ENCODE measurements around the gene G0S2. TPM values are rescaled to one million over a fixed set of nuclear protein-coding genes. Genes with fewer than 3 reads are reported as not detected.

Gene G0S2
- polyA plus RNA-seq, 1 donor (not counting 4 experiments of a cell fraction or from before 2014, with no cell fraction given) = 46.2 TPM

- Histone ChIP-seq H3K9me3 (ENCODE audit: control insufficient read depth, low read depth, low read length) (no peaks in the 10 kb centered on the region), H3K4me3 (ENCODE audit: control insufficient read depth in 2 of 3, extremely low read depth in 1 of 3, insufficient read depth in 2 of 3, low read depth in 1 of 3, low read length in 3 of 3) (peak overlapping the region; percentile 71 to 97 (median 97)), H3K79me2 (ENCODE audit: control insufficient read depth, insufficient read depth, low read length) (peaks cover 91% of the 10 kb centered on the region), H3K4me1 (ENCODE audit: control insufficient read depth, extremely low read depth, insufficient read depth, low read length) (peaks cover 64% of the 10 kb centered on the region), H3K36me3 (ENCODE audit: control insufficient read depth in 2 of 2, extremely low read depth in 1 of 2, insufficient read depth in 2 of 2, low read length in 2 of 2) (peaks cover 50 to 77% of the 10 kb centered on the region in 2 experiments), H3K4me2 (ENCODE audit: control insufficient read depth, extremely low read depth, insufficient read depth, low read depth, low read length) (peak overlapping the region; percentile 99), H3K9ac (ENCODE audit: control insufficient read depth, extremely low read depth, insufficient read depth, low read length) (peak overlapping the region; percentile 99), H2AFZ (ENCODE audit: control insufficient read depth, low read length) (no peak overlapping the region), H4K20me1 (ENCODE audit: control insufficient read depth, extremely low read depth, insufficient read depth, low read length) (peaks cover 68% of the 10 kb centered on the region), H3K27ac (ENCODE audit: control insufficient read depth, insufficient read depth, low read length) (peak overlapping the region; percentile 100), H3K9me1 (ENCODE audit: control insufficient read depth, extremely low read depth, insufficient read depth, low read length) (no peaks in the 10 kb centered on the region), H3K27me3 (ENCODE audit: control insufficient read depth, extremely low read depth, insufficient read depth, low read length) (no peaks in the 10 kb centered on the region)
- TF ChIP-seq CTCF (optimal IDR thresholded peaks at IDR 0.05 in 1 of 3, IDR thresholded peaks at IDR 0.05 in 1 of 3, conservative IDR thresholded peaks at IDR 0.05 in 1 of 3; ENCODE audit: extremely low read depth in 1 of 3, insufficient read depth in 2 of 3, low read length in 3 of 3) (no peak), EZH2 (IDR thresholded peaks at IDR 0.05; ENCODE audit: low read length) (no peak)
- DNase-seq (ENCODE audit: low read depth, low spot score) (peak; percentile 15), FAIRE-seq (no peak)
- dilution Hi-C loops (cut with MboI; ENCODE audit: extremely low pct_ligation_motif_present, low sequenced_read_pairs) = no loop called here
These were observed 26.9 kb upstream of the G0S2 start for GRCh38 chr1:209648346-209648745.

GRCh38 chr1:209648931-209649776 is 26.1 kb upstream of the G0S2 start:
- H3K4me1 ChIP-seq (ENCODE audit: control insufficient read depth, extremely low read depth, insufficient read depth, low read length) = peaks cover 66% of the 10 kb centered on the region
- TF ChIP-seq CTCF (optimal IDR thresholded peaks at IDR 0.05 in 1 of 3, IDR thresholded peaks at IDR 0.05 in 1 of 3, conservative IDR thresholded peaks at IDR 0.05 in 1 of 3; ENCODE audit: extremely low read depth in 1 of 3, insufficient read depth in 2 of 3, low read length in 3 of 3) (no peak), EZH2 (IDR thresholded peaks at IDR 0.05; ENCODE audit: low read length) (no peak)
- dilution Hi-C loops (cut with MboI; ENCODE audit: extremely low pct_ligation_motif_present, low sequenced_read_pairs) = no loop called here
- FAIRE-seq (peak; percentile 91), DNase-seq (ENCODE audit: low read depth, low spot score) (peak; percentile 49)
- peaks cover 62% of the 10 kb centered on the region for H4K20me1 ChIP-seq (ENCODE audit: control insufficient read depth, extremely low read depth, insufficient read depth, low read length)
- no peaks in the 10 kb centered on the region for H3K9me3 ChIP-seq (ENCODE audit: control insufficient read depth, low read depth, low read length)
- peaks cover 90% of the 10 kb centered on the region for H3K79me2 ChIP-seq (ENCODE audit: control insufficient read depth, insufficient read depth, low read length)
- peaks cover 50 to 70% of the 10 kb centered on the region in 2 experiments for H3K36me3 ChIP-seq (ENCODE audit: control insufficient read depth in 2 of 2, extremely low read depth in 1 of 2, insufficient read depth in 2 of 2, low read length in 2 of 2)
- H3K27me3 ChIP-seq (ENCODE audit: control insufficient read depth, extremely low read depth, insufficient read depth, low read length) = no peaks in the 10 kb centered on the region
- H3K9me1 ChIP-seq (ENCODE audit: control insufficient read depth, extremely low read depth, insufficient read depth, low read length) = no peaks in the 10 kb centered on the region
- H3K9ac ChIP-seq (ENCODE audit: control insufficient read depth, extremely low read depth, insufficient read depth, low read length) = peak overlapping the region; percentile 99
- H3K4me2 ChIP-seq (ENCODE audit: control insufficient read depth, extremely low read depth, insufficient read depth, low read depth, low read length) = peak overlapping the region; percentile 99
- peak overlapping the region; percentile 71 to 97 (median 97) for H3K4me3 ChIP-seq (ENCODE audit: control insufficient read depth in 2 of 3, extremely low read depth in 1 of 3, insufficient read depth in 2 of 3, low read depth in 1 of 3, low read length in 3 of 3)
- H3K27ac ChIP-seq (ENCODE audit: control insufficient read depth, insufficient read depth, low read length) = peak overlapping the region; percentile 100
- no peak overlapping the region for H2AFZ ChIP-seq (ENCODE audit: control insufficient read depth, low read length)
